Thyroid gland (tissue), 4 donors: Measurements from ENCODE around the gene CPNE8.

ENCODE experiments used
- POLR2A ChIP-seq, 2 donors: fragments of 450-650 bp; IDR thresholded peaks; one replicate each; pipeline ENCODE4 v1.6.1; 2017; ENCODE audit warnings: antibody characterized with exemption in 2 of 2, mild to moderate bottlenecking in 2 of 2, moderate library complexity in 1 of 2
- TF ChIP-seq, protein P1 (sequence below), 6 experiments: fragments of 200-600 bp in 3 of 6; fragments of 450-650 bp in 3 of 6; sonication (generic) in 3 of 6; IDR thresholded peaks; one replicate each; pipeline ENCODE4 v1.5.1; 2016 to 2019; ENCODE audit warnings: antibody characterized with exemption in 6 of 6, mild to moderate bottlenecking in 2 of 6, inconsistent platforms in 1 of 6, moderate library complexity in 1 of 6

- TF ChIP-seq POLR2A (IDR thresholded peaks at IDR 0.05): no peak
- TF ChIP-seq, protein P1, sequence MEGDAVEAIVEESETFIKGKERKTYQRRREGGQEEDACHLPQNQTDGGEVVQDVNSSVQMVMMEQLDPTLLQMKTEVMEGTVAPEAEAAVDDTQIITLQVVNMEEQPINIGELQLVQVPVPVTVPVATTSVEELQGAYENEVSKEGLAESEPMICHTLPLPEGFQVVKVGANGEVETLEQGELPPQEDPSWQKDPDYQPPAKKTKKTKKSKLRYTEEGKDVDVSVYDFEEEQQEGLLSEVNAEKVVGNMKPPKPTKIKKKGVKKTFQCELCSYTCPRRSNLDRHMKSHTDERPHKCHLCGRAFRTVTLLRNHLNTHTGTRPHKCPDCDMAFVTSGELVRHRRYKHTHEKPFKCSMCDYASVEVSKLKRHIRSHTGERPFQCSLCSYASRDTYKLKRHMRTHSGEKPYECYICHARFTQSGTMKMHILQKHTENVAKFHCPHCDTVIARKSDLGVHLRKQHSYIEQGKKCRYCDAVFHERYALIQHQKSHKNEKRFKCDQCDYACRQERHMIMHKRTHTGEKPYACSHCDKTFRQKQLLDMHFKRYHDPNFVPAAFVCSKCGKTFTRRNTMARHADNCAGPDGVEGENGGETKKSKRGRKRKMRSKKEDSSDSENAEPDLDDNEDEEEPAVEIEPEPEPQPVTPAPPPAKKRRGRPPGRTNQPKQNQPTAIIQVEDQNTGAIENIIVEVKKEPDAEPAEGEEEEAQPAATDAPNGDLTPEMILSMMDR (IDR thresholded peaks at IDR 0.05): no peak
Measured at GRCh38 chr12:38629064-38629463, 276.3 kb downstream of the CPNE8 start.
